ENCODE measurements around the gene GIPR.

- peak; percentile 95 for TF ChIP-seq CTCF (CRISPR knock-in tag; IDR thresholded peaks at IDR 0.05)
- TF ChIP-seq ZNF496 (CRISPR knock-in tag; IDR thresholded peaks at IDR 0.05; ENCODE audit: insufficient replicate concordance): no peak
- TF ChIP-seq ZNF24 (IDR thresholded peaks at IDR 0.05): no peak
- TF ChIP-seq GMEB1 (CRISPR knock-in tag; IDR thresholded peaks at IDR 0.05; ENCODE audit: borderline replicate concordance): no peak
- no peak for TF ChIP-seq POLR2A (IDR thresholded peaks at IDR 0.05; ENCODE audit: insufficient read depth in 1 of 2, low read depth in 2 of 2, low read length in 2 of 2)
- no peak for TF ChIP-seq ETS1 (CRISPR knock-in tag; IDR thresholded peaks at IDR 0.05)
Observed at GRCh38 chr19:45643024-45643926, 24.7 kb upstream of the GIPR start.
